Activated CD4-positive, alpha-beta T cell treated with anti-CD3 and anti-CD28 coated beads, Interleukin-2, amount 50 U/mL, for 16 hours (primary cell): ENCODE data around the gene CDK11B.
"Not testable (repeated sequence)": the region's sequence is repeated elsewhere in the genome, so short reads cannot be mapped to it uniquely, and the experiment has no call there.

Experiments used
- DNase-seq: peaks from one replicate; pipeline ENCODE4 v3.0.0-alpha.2; 2020

The CDK11B gene

DNA sequence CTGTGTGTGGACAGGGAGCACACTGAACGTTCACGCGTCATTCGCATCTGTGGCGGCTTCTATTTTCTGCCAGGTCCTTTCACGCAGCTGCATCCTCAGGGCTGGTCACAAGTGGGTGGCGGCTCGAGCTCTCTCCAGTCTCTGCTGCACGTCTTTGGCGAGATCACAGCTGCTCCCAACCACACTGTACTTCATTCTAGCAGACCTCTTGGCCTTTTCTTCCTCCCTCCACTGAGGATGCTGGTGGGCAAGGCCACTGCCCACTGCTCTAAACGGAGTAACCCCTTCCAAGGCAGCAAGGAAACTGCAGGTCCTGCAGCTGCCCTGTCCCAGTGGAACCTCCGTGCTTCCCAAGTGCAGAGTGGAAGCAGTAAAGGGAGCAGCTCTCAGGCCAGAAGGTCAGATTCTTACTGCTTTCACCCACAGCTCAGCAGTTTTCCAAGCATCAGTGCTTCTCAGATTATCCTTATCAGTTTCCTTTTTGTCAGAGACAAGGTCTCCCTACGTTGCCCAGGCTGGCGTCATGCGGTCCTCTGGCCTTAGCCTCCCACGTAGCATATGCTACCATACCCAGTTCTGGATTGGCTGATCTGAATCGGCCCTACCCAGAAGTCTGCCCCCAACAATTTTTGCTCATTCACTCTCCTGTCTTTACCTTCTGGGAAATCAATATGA lies 11.1 kb downstream of the CDK11B start:
- not testable (repeated sequence) for DNase-seq

- DNase-seq = not testable (repeated sequence)
These were observed 12.5 kb downstream of the CDK11B start for GRCh38 chr1:1646326-1646725.

DNA sequence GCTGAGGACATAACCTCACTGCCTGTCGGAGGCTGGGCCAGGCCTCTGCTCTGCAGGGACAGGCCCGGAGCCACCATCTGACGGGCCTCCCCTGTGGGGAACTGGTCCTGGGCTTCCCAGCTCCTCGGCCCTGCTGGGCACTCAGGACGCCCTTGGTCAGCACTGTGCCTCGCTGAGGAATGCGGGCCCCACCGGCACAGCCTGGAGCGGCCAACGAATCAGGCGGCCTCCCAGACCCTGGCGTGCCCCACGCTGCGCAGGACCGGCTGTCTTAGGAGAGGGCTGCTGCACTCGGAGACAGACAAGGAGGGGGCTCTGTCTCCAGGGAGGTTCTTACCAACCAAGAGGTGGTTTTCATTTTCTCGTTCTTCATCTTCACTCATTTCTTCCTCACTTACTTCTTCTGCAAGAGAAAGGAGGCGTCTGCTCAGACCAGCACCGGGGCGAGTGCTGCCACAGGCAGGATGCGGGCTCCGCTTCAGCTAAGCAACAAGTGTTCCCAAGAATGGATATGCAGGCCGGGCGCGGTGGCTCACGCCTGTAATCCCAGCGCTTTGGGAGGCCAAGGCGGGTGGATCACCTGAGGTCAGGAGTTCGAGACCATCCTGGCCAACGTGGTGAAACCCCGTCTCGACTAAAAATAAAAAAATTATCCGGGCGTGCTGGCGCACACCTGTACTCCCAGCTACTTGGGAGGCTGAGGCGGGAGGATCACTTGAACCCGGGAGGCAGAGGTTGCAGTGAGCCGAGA lies 17.9 kb downstream of the CDK11B start:
- not testable (repeated sequence) for DNase-seq

DNA sequence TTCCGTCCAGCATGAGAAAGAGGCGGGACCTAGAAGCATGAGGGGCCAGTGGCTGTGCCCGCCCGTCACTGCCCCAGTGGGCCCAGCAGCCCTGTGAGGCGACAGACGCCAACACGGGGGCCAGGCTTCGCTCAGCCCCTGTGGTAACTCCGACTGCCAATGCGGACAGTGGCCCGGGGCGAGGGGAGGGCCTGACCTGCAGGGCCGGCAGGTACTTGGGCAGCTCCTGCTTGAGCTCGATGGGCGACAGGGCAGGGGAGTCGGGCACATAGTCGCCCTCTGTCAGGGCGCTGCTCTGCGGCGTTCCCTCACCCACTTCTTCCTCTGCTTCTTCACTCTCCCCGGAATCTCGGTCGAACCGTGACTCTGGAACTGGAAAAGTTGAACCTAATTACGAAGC lies 18.7 kb downstream of the CDK11B start:
- DNase-seq = not testable (repeated sequence)

GRCh38 chr1:1639368-1639767 lies 19.4 kb downstream of the CDK11B start:
- not testable (repeated sequence) for DNase-seq

DNA sequence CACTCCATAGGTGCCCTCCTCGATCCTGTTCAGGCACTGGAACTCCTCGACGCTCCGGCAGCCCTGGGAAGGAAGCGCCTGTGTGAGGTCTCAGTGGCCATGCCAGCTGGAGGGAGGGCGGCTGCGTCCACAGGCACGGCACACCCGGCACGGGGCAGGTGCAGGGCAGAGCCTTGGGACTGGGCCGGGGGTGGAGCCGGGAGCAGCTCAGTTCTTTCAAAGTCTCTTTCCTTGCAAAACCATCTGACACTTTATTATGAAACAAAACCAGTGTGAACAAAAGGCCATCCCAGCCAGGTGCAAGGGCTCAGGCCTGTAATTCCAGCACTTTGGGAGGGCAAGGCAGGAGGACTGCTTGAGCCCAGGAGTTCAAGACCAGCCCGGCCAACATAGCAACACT lies 20.3 kb downstream of the CDK11B start:
- DNase-seq = not testable (repeated sequence)

GRCh38 chr1:1637479-1637875 lies 21.3 kb downstream of the CDK11B start:
- not testable (repeated sequence) for DNase-seq

GRCh38 chr1:1636621-1637478 lies 22.0 kb downstream of the CDK11B start:
- DNase-seq = not testable (repeated sequence)

- DNase-seq = not testable (repeated sequence)
These were observed 24.2 kb downstream of the CDK11B start for GRCh38 chr1:1634613-1635012.

DNA sequence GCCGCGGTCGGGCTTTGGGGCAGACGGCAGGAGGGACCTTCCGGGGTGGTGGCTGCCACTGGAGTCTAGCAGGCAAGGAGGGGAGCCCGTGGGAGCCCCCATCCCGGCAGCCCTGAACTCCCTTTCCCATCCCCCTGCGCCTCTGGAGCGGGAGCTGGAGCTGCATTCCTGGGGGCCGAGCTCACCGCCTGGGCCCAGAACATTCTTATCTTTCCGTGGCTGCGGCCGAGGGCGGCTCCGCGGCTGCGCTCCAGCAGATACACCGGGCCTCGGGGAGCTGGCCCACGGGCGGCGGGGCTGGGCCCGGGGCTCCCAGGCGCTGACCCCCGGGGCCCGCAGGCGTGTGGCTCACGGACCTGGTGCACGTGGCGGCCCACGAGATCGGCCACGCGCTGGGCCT lies 25.4 kb downstream of the CDK11B start:
- DNase-seq = not testable (repeated sequence)

DNA sequence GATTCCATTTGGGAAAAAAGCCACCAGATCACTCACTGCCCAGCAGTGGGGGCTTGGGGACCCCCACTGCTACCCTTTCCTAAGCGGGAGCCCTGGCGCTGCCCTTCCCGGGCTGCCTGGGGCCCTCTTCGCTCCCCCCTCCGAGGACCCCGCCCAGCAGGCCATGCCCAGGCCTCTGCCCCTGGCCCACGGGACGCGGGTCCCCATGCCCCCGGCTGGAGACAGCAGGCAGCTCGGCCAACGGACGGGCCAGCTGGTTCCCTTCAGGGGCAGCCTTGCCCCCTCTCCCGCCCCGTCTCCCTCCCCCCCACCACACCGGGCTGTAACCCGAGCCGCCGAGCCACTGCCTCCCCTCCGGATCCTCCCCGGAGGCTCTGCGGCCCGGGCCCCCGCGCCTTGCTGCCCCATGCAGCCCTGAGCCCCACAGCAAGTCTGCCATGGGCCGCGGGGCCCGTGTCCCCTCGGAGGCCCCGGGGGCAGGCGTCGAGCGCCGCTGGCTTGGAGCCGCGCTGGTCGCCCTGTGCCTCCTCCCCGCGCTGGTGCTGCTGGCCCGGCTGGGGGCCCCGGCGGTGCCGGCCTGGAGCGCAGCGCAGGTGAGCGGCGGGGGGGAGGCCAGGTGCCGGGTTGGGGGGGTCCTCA lies 26.9 kb downstream of the CDK11B start, which contains the start of gene MMP23B:
Gene MMP23B, plus strand, starts transcription at position 392 of the 639 bp plus-strand sequence. Its CDS starts 46 bp downstream, at position 438.
- no peak for DNase-seq

- no peak for DNase-seq
These were observed 27.6 kb downstream of the CDK11B start for GRCh38 chr1:1630965-1631781.

DNA sequence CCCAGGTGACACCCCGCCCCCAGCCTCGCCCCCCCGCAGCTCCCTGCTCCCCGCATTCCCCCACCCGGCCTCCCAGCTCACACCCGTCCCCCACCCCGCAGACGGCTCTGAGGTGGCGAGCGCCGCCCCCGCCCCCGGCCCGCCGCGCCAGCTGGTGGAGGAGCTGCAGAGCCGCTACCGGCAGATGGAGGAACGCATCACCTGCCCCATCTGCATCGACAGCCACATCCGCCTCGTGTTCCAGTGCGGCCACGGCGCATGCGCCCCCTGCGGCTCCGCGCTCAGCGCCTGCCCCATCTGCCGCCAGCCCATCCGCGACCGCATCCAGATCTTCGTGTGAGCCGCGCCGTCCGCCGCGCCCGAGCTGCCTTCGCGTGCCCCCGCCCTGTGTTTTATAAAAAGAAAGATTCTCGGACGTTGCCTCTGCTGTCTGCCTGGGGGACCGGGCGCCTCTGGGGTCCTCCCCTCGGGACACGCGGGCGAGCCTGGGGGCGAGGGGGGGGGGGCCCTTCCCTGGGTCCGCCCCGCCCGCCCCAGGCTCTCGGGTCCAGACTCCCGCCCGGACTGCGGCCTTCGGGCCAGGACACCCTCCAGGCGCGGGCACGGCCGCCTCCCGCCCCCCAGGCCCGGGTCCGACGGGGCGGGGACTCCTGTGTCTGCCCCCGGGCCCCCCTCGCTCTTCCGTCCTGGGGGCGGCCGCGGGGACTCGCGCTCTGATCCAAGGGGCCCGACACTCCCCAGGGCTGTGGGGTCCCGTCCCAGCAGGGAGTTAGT lies 28.4 kb downstream of the CDK11B start:
- peak; percentile 94 for DNase-seq

GRCh38 chr1:1629430-1630190 lies 29.2 kb downstream of the CDK11B start:
- peak; percentile 64 for DNase-seq

DNA sequence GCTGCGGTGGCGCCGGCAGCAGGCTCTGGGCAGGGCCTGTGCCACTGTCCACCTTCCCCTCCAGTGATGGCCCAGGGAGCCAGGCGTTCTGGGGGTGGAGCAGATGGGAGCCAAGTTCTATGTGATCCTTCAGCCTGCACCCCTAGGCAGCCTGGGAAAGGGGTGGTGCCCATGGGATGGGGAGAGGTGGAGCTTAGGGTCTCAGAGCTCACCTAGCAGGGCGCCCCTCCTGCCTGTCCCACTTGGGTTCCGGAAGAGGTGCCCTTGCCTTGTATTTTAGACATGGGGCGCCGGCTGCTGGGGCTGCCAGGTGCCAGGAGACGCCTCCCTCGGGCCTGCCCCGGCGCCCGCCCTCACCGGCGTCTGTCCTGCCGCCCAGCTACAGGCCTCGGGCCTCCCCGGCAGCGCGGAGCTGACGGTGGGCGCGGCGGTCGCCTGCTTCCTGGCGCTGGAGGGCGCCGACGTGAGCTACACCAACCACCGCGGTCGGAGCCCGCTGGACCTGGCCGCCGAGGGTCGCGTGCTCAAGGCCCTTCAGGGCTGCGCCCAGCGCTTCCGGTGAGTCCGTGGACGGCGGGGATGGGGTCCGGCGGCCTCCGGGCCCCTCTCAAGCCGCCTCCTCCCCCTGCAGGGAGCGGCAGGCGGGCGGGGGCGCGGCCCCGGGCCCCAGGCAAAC lies 29.9 kb downstream of the CDK11B start:
- DNase-seq = peak; percentile 46

DNA sequence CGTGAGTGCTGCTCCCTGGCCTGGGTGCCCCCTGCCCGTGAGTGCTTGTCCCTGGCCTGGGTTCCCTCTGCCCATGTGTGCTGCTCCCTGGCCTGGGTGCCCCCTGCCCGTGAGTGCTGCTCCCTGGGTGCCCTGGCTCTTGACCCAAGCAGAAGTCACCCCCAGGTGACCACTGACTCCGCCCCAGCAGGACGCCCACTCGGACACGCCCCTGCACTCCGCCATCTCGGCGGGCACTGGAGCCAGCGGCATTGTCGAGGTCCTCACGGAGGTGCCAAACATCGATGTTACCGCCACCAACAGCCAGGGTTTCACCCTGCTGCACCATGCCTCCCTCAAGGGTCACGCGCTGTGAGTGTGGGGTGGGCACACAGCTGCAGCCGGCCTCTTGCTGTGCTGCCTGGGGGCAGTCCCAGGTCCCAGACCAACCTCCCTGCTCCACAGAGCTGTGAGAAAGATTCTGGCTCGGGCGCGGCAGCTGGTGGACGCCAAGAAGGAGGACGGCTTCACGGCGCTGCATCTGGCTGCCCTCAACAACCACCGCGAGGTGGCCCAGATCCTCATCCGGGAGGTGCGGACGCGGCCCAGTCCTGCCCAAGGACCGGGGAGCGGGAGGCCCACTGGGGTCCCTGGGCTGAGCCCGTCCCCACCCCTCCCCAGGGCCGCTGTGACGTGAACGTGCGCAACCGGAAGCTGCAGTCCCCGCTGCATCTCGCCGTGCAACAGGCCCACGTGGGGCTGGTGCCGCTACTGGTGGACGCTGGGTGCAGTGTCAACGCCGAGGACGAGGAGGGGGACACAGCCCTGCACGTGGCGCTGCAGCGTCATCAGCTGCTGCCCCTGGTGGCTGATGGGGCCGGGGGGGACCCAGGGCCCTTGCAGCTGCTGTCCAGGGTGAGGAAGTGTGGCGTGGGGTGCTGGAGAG lies 30.7 kb downstream of the CDK11B start:
- no peak for DNase-seq

GRCh38 chr1:1627261-1627828 lies 31.5 kb downstream of the CDK11B start:
- no peak for DNase-seq
